Activated CD4-positive, alpha-beta memory T cell treated with anti-CD3 and anti-CD28 coated beads for 36 hours (primary cell): Measurements from ENCODE around the gene DHFR2. TPM values are rescaled to one million over a fixed set of nuclear protein-coding genes. Genes with fewer than 3 reads are reported as not detected.
"Not testable (repeated sequence)": the region's sequence is repeated elsewhere in the genome, so short reads cannot be mapped to it uniquely, and the experiment has no call there.

Experiments used
- CTCF ChIA-PET: fragments of 350-600 bp; sonication (Branson Sonifier 250); formaldehyde crosslinking; loops from one replicate; lab custom pipeline; 2021; ENCODE audit warnings: antibody characterized with exemption, inconsistent platforms; lab: Charles Lee
- POLR2A ChIA-PET: fragments of 350-600 bp; sonication (Branson Sonifier 250); formaldehyde crosslinking; loops from one replicate; lab custom pipeline; 2021; ENCODE audit warnings: antibody characterized with exemption; lab: Charles Lee
- DNase-seq: peaks from one replicate; pipeline ENCODE4 v3.0.0-alpha.2; 2020
- H3K27ac Mint-ChIP-seq: one replicate; pipeline ENCODE4 v1.8.0; 2021; ENCODE audit warnings: mixed read lengths
- H3K27me3 Mint-ChIP-seq: one replicate; pipeline ENCODE4 v1.8.0; 2021; ENCODE audit warnings: mixed read lengths
- H3K36me3 Mint-ChIP-seq: one replicate; pipeline ENCODE4 v1.8.0; 2021; ENCODE audit warnings: mixed read lengths
- H3K4me1 Mint-ChIP-seq: one replicate; pipeline ENCODE4 v1.8.0; 2021; ENCODE audit warnings: low read depth, mixed read lengths
- H3K4me3 Mint-ChIP-seq: one replicate; pipeline ENCODE4 v1.8.0; 2021; ENCODE audit warnings: mild to moderate bottlenecking, mixed read lengths
- H3K9me3 Mint-ChIP-seq: one replicate; pipeline ENCODE4 v1.8.0; 2021; ENCODE audit warnings: mixed read lengths
- intact Hi-C: fragments of 100-400 bp; cut with micrococcal nuclease; formaldehyde crosslinking; loops from one replicate; pipeline ENCODE4 v1.15.1; 2023
- total RNA-seq, 2 experiments: library from RNA; stranded (reverse); gene quantifications; one replicate each; pipeline ENCODE4 v1.2.3, GENCODE V29; 2021

The DHFR2 gene
- total RNA-seq, 2 experiments from 2014 or later: 6.8 to 9.7 TPM

GRCh38 chr3:94082391-94082937 lies 19.7 kb upstream of the DHFR2 start:
- peaks cover 24% of the 10 kb centered on the region for H3K36me3 Mint-ChIP-seq
- intact Hi-C loops: no loop called here
- no peak overlapping the region for H3K27ac Mint-ChIP-seq
- H3K9me3 Mint-ChIP-seq: no peaks in the 10 kb centered on the region
- H3K4me1 Mint-ChIP-seq: peaks cover 43% of the 10 kb centered on the region
- CTCF ChIA-PET: no interaction called here
- DNase-seq: no peak
- H3K27me3 Mint-ChIP-seq: no peaks in the 10 kb centered on the region
- POLR2A ChIA-PET: no interaction called here
- H3K4me3 Mint-ChIP-seq: no peak overlapping the region

- Mint-ChIP-seq H3K9me3 (no peaks in the 10 kb centered on the region), H3K36me3 (peaks cover 28% of the 10 kb centered on the region), H3K27me3 (no peaks in the 10 kb centered on the region), H3K4me1 (peaks cover 43% of the 10 kb centered on the region), H3K27ac (no peak overlapping the region), H3K4me3 (no peak overlapping the region)
- intact Hi-C loops: no loop called here
- ChIA-PET CTCF (no interaction called here), POLR2A (no interaction called here)
- no peak for DNase-seq
Measured at GRCh38 chr3:94081884-94082283, 19.2 kb upstream of the DHFR2 start.

- POLR2A ChIA-PET, H3K27ac Mint-ChIP-seq, H3K4me3 Mint-ChIP-seq, H3K27me3 Mint-ChIP-seq, intact Hi-C loops, H3K9me3 Mint-ChIP-seq: not testable (repeated sequence)
- CTCF ChIA-PET: interaction anchor here (1.2 kb wide), 1 partner anchor 77 kb away, joined by 4 read pairs; no protein-coding TSS in a partner anchor
- Mint-ChIP-seq H3K4me1 (peaks cover 43% of the 10 kb centered on the region), H3K36me3 (peaks cover 35% of the 10 kb centered on the region)
- DNase-seq: peak; percentile 8
Measured at GRCh38 chr3:94080552-94080951, 17.8 kb upstream of the DHFR2 start.

- CTCF ChIA-PET: no interaction called here
- Mint-ChIP-seq H3K9me3 (no peaks in the 10 kb centered on the region), H3K4me1 (peaks cover 56% of the 10 kb centered on the region), H3K27ac (no peak overlapping the region), H3K4me3 (no peak overlapping the region), H3K36me3 (peaks cover 49% of the 10 kb centered on the region), H3K27me3 (no peaks in the 10 kb centered on the region)
- intact Hi-C loops: no loop called here
- DNase-seq: no peak
- POLR2A ChIA-PET: no interaction called here
Measured at GRCh38 chr3:94076055-94076454, 13.3 kb upstream of the DHFR2 start.

GRCh38 chr3:94071713-94072284 lies 9.1 kb upstream of the DHFR2 start:
- H3K9me3 Mint-ChIP-seq: peaks cover 9% of the 10 kb centered on the region
- H3K36me3 Mint-ChIP-seq: peaks cover 49% of the 10 kb centered on the region
- intact Hi-C loops: no loop called here
- CTCF ChIA-PET: interaction anchor here (1.9 to 3.8 kb wide), 2 partner anchors 34 to 68 kb away, joined by 5 to 52 read pairs; no protein-coding TSS in a partner anchor
- POLR2A ChIA-PET: no interaction called here
- no peak for DNase-seq
- H3K27ac Mint-ChIP-seq: no peak overlapping the region
- H3K27me3 Mint-ChIP-seq: no peaks in the 10 kb centered on the region
- peaks cover 56% of the 10 kb centered on the region for H3K4me1 Mint-ChIP-seq
- no peak overlapping the region for H3K4me3 Mint-ChIP-seq

GRCh38 chr3:94070341-94070911 lies 7.7 kb upstream of the DHFR2 start:
- Mint-ChIP-seq H3K36me3 (peaks cover 46% of the 10 kb centered on the region), H3K27me3 (no peaks in the 10 kb centered on the region), H3K27ac (no peak overlapping the region), H3K4me1 (peaks cover 67% of the 10 kb centered on the region), H3K4me3 (no peak overlapping the region), H3K9me3 (peaks cover 9% of the 10 kb centered on the region)
- POLR2A ChIA-PET: no interaction called here
- no peak for DNase-seq
- CTCF ChIA-PET: interaction anchor here (1.3 to 3.8 kb wide), 8 partner anchors 18 to 98 kb away, joined by 4 to 52 read pairs (median 6); partner anchors contain the start of genes ARL13B and PROS1
- intact Hi-C loops: no loop called here

GRCh38 chr3:94069194-94069813 lies 6.6 kb upstream of the DHFR2 start:
- Mint-ChIP-seq H3K27ac (no peak overlapping the region), H3K9me3 (peaks cover 9% of the 10 kb centered on the region), H3K27me3 (no peaks in the 10 kb centered on the region), H3K36me3 (peaks cover 47% of the 10 kb centered on the region), H3K4me3 (no peak overlapping the region), H3K4me1 (peaks cover 75% of the 10 kb centered on the region)
- ChIA-PET POLR2A (no interaction called here), CTCF (interaction anchor here (0.7 to 3.8 kb wide), 21 partner anchors 13 to 96 kb away, joined by 3 to 52 read pairs (median 4); partner anchors contain the start of genes ARL13B and PROS1)
- intact Hi-C loops: loop anchor here (1.0 kb wide), 1 partner anchor 65 kb away; no protein-coding TSS in a partner anchor
- no peak for DNase-seq

- H3K4me3 Mint-ChIP-seq: no peak overlapping the region
- H3K36me3 Mint-ChIP-seq: peaks cover 34% of the 10 kb centered on the region
- H3K27me3 Mint-ChIP-seq: no peaks in the 10 kb centered on the region
- peaks cover 9% of the 10 kb centered on the region for H3K9me3 Mint-ChIP-seq
- H3K4me1 Mint-ChIP-seq: peaks cover 68% of the 10 kb centered on the region
- H3K27ac Mint-ChIP-seq: no peak overlapping the region
- POLR2A ChIA-PET: no interaction called here
- intact Hi-C loops: loop anchor here (1.0 kb wide), 1 partner anchor 56 kb away; no protein-coding TSS in a partner anchor
- CTCF ChIA-PET: interaction anchor here (0.9 to 2.3 kb wide), 5 partner anchors 29 to 64 kb away, joined by 3 to 7 read pairs (median 5); no protein-coding TSS in a partner anchor
- DNase-seq: no peak
Measured at GRCh38 chr3:94066506-94067500, 4.1 kb upstream of the DHFR2 start.

- peaks cover 61% of the 10 kb centered on the region for H3K4me1 Mint-ChIP-seq
- peaks cover 9% of the 10 kb centered on the region for H3K9me3 Mint-ChIP-seq
- peak; percentile 32 for DNase-seq
- peaks cover 34% of the 10 kb centered on the region for H3K36me3 Mint-ChIP-seq
- CTCF ChIA-PET: interaction anchor here (1.6 to 2.3 kb wide), 3 partner anchors 28 to 58 kb away, joined by 3 to 7 read pairs (median 6); no protein-coding TSS in a partner anchor
- intact Hi-C loops: loop anchor here (1.0 kb wide), 1 partner anchor 55 kb away; no protein-coding TSS in a partner anchor
- no peak overlapping the region for H3K4me3 Mint-ChIP-seq
- H3K27ac Mint-ChIP-seq: no peak overlapping the region
- H3K27me3 Mint-ChIP-seq: no peaks in the 10 kb centered on the region
- POLR2A ChIA-PET: no interaction called here
Measured at GRCh38 chr3:94065819-94066480, 3.2 kb upstream of the DHFR2 start.

GRCh38 chr3:94065122-94065521 lies 2.4 kb upstream of the DHFR2 start:
- Mint-ChIP-seq H3K36me3 (peaks cover 42% of the 10 kb centered on the region), H3K27me3 (no peaks in the 10 kb centered on the region), H3K4me1 (peaks cover 59% of the 10 kb centered on the region), H3K4me3 (peak overlapping the region; percentile 29), H3K9me3 (peaks cover 9% of the 10 kb centered on the region), H3K27ac (no peak overlapping the region)
- intact Hi-C loops: no loop called here
- ChIA-PET POLR2A (no interaction called here), CTCF (interaction anchor here (1.6 to 2.3 kb wide), 3 partner anchors 27 to 57 kb away, joined by 3 to 7 read pairs (median 6); no protein-coding TSS in a partner anchor)
- no peak for DNase-seq
